DND-41 (cell line): Measurements from ENCODE around the gene TRPC4.

Experiments used
- CTCF ChIP-seq: IDR thresholded peaks from 2 replicates; pipeline ENCODE4 v1.5.1; 2012; ENCODE audit warnings: borderline replicate concordance, low read length, moderate library complexity, mild to moderate bottlenecking; ENCODE audit not compliant: poor library complexity, severe bottlenecking; ENCODE audit errors: extremely low read depth
- EZH2 ChIP-seq: IDR thresholded peaks from 3 replicates; pipeline ENCODE4 v1.6.1; 2012; ENCODE audit warnings: borderline replicate concordance, low read depth, mild to moderate bottlenecking, moderate library complexity, low read length, inconsistent platforms; ENCODE audit not compliant: severe bottlenecking

- TF ChIP-seq CTCF (no peak), EZH2 (no peak)
These were observed 267.7 kb downstream of the TRPC4 start for GRCh38 chr13:37601648-37602440.
